Transverse colon (tissue), 4 donors: Measurements from ENCODE around the gene TRIM31.

Source experiments
- CTCF ChIP-seq, 5 experiments: fragments of 200-600 bp in 3 of 5; fragments of 450-650 bp in 2 of 5; sonication (generic) in 3 of 5; IDR thresholded peaks; 1 replicate in 2 of 5; 2 replicates in 3 of 5; pipeline ENCODE4 v1.5.1; 2016 to 2017; ENCODE audit warnings: antibody characterized with exemption in 5 of 5, inconsistent platforms in 3 of 5, mild to moderate bottlenecking in 2 of 5, moderate library complexity in 1 of 5
- POLR2AphosphoS5 ChIP-seq, 3 donors: sonication (generic); formaldehyde crosslinking; IDR thresholded peaks; one replicate each; pipeline ENCODE4 v1.6.1; 2016; ENCODE audit warnings: antibody characterized with exemption in 3 of 3

DNA sequence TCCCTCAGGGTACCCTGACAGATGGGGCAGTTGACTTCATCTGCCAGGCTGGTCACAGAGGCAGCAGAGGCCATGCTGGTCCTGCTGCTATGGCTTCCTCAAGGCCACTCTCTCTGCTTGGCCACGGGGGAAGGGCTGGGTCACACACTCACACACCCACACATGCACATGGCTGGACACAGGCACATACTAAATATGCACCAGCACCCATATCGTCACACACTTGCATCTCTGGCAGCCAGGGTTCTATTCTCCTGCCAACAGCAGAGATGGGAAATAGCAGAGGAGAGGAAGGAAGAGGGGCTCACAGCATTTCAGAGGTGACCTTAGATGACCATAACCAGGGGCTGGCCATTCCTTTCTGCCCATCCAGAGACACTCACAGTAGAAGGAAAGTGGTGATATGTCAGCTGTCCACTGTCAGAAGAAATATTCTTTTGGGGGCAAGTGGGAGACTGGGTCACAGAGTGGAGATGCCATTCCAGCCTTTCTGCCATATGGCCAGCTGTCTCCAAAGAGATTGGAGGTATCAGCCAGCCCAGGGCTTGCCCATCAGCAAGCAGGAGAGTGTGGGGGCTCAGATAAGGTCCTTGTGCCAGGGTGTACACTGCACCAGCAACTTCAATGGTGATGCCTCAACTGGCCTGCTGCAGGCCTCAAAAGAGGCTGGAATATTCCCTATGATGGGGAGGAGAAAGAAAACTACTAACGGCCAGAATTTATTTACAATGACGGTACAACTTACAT, 48.1 kb upstream of the TRIM31 start, which contains the start of gene TRIM10:
- TF ChIP-seq POLR2AphosphoS5 (IDR thresholded peaks at IDR 0.05) (no peak), CTCF (IDR thresholded peaks at IDR 0.05) (no peak)
